ENCODE results near the gene S100A7. TPM values are rescaled to one million over a fixed set of nuclear protein-coding genes. Genes with fewer than 3 reads are reported as not detected.
A peak's percentile ranks its signal among the peaks of the same experiment; 100 is the strongest.

The S100A7 gene
- total RNA-seq (2014; rRNA removed; shearing (Covaris generic)), result not detected in 2 replicates

DNA sequence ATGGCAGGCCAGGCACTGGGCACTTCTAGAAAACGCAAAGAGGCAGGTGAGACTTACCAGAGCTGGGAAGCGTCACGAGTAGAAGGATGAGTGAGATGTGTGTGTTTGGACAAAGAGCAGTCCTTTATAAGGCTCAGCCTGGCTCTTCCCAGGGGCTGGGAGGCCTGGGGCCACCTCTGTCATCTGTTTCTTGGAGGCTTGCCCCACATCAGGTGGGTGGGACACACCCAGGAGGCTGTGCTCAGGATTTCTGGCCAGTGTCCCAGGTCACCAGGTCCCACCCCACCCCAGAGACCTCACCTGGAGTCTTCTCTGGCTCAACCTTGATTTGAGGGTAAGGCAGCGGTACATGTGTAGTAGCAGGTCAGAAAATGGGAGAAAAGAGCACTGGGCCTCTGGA lies at the start of gene S100A7:
TSS of gene S100A7 (minus strand) at position 101 of the 400 bp plus-strand sequence. CDS start 1,638 bp downstream, outside the sequence.
- no peak for DNase-seq (ENCODE audit: low spot score)

DNA sequence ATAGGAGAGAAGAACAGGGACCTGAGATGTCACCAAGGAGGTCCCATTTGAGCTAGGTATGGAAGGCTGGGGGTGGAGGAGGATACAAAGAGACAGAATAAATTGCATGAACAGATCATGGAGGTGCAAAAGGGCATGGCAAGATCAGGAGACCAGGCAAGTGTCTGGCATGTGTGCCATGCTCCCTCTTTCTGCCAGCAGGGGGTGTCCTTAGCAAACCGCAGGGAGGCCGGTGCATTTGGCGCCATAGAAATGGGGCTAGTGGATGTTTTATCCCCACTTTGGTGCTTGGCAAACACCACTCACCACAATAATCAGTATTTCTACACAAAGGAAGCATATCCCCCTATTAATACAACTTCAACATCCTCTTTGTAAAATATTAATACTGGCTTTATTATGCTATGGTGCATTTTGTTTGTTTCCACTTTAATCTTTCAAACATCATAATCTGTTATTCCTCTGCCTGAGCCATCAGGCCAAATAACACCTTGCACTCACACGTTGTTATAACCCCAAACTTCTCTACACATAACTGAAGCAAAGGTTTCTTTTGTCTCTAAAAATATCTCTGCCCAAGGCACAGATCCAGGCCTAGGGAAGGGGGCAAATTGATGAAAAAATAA lies 49.4 kb upstream of the S100A7 start:
- DNase-seq (ENCODE audit: low spot score), result peak; percentile 61

- no peak for DNase-seq (ENCODE audit: low spot score)
Measured at GRCh38 chr1:153509036-153509435, 48.6 kb upstream of the S100A7 start.

- no peak for DNase-seq (ENCODE audit: low spot score)
Measured at GRCh38 chr1:153507926-153508583, 47.6 kb upstream of the S100A7 start.

- DNase-seq (ENCODE audit: low spot score), result peak; percentile 67
Measured at GRCh38 chr1:153506831-153507413, 46.5 kb upstream of the S100A7 start.

DNA sequence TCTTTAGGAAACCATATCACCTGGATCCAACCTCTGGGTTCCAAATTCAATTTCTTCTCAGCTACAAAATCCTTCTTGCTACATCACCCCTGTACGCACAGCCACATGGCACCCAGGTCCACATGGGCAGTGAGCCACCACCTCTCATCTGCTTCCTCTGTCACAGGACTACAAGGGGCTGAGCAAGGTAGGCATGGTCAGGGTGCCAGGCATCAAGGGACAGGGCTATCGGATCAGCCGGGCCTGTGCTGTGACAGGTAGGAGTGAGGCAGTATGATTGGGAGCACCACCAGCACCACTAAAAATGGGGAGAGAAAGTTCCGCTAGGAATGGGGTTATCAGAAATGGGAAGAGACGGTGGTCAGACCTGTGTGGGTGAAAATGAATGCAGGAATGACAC lies 45.9 kb upstream of the S100A7 start:
- no peak for DNase-seq (ENCODE audit: low spot score)

GRCh38 chr1:153505576-153505975 lies 45.1 kb upstream of the S100A7 start:
- DNase-seq (ENCODE audit: low spot score), result no peak

DNA sequence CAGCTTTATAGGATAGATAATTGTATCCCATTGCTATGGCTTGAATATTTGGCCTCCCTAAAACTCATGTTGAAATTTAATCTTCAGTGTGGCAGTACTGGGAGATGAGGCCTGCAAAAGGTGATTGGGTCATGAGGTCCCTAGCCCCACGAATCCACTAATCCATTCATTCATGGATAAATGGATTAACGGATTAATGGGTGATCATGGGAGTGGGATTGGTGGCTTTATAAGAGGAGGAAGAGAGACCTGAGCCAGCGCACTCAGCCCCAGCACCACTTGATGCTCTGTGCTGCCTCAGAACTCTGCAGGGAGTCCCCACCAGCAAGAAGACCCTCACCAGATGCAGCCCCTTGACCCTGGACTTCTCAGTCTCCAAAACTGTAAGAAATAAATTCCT lies 43.3 kb upstream of the S100A7 start:
- DNase-seq (ENCODE audit: low spot score), result no peak

DNA sequence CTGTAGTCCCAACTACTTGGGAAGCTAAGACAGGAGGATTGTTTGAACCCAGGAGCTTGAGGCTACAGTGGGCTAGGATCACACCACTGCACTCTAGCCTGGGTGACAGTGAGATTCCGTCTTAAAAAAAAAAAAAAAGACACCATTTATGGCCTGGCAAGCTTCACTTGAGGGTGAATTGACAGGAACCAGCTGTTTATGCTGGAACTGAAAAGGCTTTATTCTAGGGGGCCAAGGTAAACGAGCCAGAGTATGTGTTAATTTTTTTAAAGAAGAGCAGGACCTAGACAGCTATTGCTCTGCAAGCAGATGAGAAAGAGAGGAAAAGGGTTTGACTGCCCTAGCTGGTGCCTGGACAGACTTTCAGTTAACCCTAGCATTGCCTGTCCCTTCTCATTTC lies 38.3 kb upstream of the S100A7 start:
- no peak for DNase-seq (ENCODE audit: low spot score)

DNA sequence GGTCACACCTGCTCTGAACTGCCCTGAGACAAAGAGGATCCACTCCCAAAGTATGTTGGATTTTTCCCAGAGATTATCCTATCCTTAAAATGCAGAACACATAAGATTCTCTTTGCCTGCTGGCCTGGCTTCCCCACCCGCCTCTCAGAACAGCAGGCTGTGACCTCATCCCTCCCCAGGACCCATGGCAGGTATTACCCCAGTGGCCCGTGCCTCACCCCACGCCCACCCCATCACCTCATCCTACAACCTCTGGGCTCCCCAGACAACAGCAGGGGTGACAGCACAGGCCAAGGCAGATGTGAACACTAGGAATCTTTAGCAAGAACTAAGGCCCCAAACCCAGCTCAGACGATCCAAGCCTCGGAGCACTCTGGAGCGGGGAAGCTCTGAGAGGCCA lies 35.1 kb upstream of the S100A7 start:
- DNase-seq (ENCODE audit: low spot score), result no peak

DNA sequence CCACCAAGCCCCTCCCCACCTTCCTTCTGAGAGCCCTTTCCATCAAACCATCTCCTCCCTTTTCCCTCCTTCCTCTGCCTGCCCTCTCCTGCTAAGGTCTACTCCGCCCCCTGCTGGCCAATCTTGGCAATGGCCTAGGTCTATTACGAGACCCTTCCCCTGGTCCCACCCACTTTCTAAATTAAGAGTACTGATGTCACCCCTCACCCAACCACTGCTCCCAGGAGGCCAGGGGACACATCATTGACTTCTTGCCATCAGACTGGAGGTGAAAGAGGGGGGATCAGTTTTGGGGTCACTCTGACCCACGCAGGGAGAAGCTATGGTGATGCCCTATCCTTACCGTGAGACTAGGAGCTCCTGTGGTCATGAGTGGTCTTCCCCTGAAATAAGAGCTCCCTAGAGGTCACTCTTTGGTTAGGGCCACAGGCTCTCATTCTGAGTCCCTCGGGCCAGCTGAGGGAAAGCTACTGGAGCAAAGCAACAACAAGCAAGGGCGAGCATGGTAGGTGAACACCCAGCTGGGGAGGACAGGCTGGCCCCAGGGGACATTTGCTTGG lies 34.6 kb upstream of the S100A7 start:
- peak; percentile 59 for DNase-seq (ENCODE audit: low spot score)

DNA sequence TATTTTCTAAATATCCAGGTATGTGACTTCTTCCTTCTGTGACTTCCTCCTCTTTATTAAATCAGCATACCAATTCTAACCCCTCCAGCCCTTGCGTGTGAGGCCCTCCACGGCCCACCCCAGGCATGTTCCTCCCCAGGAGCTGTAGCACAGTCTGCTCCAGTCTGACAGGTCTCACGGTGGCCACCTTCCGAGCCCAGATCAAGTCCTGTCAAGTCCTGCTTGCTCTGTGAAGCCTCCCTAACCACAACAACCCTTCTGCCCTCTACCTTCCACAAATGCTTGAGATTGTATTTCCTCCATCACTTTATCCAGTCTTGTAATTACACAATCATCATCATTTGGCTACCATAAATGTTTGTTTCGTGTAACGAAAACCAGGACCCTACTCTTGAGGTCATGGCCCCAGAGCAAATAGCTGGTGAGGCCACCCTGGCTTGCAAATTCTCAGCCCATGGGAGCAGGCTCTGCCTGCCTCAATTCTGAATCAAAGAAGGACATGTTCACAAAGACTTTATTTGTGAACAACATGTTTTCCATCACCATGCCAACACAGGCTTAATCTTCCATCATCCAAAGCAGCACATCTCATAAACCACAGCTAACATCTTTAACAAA lies 33.0 kb upstream of the S100A7 start:
- no peak for DNase-seq (ENCODE audit: low spot score)

- DNase-seq (ENCODE audit: low spot score), result peak; percentile 92
Measured at GRCh38 chr1:153490272-153491051, 30.0 kb upstream of the S100A7 start.

GRCh38 chr1:153488731-153489130 lies 28.3 kb upstream of the S100A7 start:
- DNase-seq (ENCODE audit: low spot score), result no peak

DNA sequence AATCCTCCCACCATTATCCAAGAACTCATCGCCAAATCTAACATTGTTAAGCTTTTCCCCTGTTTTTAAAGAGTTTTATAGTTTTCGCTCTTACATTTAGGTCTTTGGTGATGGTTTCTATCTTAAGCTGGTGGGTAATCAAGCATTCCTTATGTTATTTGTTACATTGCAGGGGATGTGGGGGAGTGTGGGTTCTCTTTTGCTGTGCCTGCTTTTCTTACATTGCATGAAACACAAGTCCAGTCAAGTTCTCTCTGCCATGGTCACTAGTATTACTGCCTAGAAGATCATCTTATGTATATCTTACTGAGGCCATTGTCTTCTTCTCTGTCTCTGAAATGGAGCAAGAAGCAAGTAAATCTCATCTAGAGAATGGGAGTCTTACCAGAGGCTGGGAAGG lies 27.3 kb upstream of the S100A7 start:
- DNase-seq (ENCODE audit: low spot score), result no peak

DNA sequence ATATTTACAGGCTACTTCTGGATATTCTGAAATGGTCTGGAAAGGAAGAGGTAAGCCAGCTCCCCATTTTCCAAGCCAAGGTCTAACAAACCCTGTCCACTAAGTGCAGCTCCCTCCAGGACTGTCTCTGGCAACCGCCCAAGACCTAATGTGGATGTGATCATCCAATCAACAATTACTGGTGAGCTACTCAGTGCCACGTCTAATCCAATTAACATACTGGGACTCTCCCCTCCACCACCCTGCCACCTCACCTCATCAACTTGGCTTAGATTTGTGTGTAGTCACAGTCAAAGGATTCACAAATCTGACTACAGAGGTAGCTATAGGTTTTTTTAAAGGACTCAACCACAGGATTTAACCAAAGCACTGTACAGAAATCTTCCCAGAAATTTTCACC lies 25.4 kb upstream of the S100A7 start:
- peak; percentile 21 for DNase-seq (ENCODE audit: low spot score)

- no peak for DNase-seq (ENCODE audit: low spot score)
Measured at GRCh38 chr1:153483776-153484175, 23.3 kb upstream of the S100A7 start.

GRCh38 chr1:153481124-153481523 lies 20.7 kb upstream of the S100A7 start:
- DNase-seq (ENCODE audit: low spot score), result no peak

DNA sequence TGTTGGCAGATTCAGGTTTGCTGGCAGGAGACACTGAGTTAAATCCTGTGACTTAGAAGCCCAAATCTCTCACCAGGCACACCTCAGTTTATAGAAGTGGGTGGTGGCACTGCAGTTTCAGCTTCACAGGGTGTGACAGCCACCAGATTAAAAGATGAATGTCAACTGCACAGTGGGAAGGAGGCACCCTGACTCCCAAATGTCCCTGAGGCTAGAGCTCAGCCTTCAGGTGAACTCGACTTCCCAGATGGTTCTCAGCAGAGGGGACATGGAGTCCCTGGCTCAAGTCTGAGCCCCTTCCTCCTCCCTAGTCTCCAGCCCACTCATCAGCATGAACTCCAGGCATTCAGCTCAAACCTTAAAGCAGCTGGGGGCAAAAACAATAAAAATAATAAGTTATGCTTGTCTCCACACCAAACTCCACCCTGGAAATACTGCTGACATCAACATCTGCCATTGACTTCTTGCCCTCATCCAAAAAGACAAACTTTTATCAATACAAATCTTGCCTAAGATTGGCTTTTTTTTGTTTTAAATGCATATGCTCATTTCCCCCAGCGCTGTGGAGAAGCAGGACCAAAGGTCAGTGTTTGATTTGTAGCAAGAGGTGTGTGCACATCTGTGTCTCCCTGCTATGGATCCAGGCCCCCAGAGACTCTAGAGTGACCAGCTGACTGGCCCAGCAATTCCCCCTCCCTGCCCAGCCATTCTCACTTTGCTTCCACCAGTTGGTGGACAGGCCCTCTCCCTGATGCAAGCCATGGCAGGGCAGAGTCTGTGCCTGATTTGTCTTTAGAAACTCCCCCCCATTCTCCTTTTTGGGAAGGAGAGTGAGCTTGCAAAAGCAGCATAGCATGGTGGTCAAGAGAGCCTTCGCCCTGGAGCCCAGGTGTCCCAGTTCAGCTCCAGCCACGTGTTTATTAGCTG lies 18.5 kb upstream of the S100A7 start:
- DNase-seq (ENCODE audit: low spot score), result no peak

DNA sequence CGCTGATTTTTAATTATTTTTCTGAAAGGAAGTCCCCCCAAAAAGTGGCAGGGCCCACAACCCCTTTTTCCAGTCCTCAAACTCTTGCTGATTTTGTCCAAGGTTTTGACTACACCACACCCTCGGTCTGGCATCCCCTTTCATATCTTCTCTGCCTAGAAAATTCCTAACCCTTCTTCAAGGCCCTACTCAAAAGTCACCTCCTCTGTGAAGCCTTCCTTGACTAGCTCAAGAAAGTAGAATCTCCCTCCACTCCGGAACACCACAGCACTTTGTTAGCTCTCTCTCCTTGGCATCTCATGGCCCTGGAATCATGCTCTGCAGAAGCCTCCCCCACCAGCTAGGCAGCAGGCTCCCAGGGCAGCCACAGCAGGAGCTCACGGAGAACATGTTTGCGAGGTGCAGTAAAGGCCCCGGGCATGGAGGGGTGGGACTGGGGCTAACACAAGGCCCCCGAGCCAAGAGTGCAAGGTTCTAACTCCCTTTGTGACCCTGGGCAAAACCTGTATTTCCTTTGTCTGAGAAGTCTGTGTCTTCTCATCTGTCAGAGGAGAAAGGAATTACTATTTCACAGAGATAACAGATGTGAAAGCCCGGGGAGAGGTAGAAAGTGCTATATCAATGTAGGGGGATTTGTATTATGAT lies 17.7 kb upstream of the S100A7 start:
- DNase-seq (ENCODE audit: low spot score), result no peak

Measured in H4 (cell line).